GM18517 (cell line): ENCODE results near the gene CKS1B.

Source experiments
- ATAC-seq: cut with Tn5 transposase; IDR thresholded peaks from one replicate; pipeline ENCODE4 v1.9.1; 2021; ENCODE audit warnings: mild to moderate bottlenecking, moderate library complexity; ENCODE audit not compliant: unreplicated experiment

CKS1B gene

GRCh38 chr1:154945160-154945961 is 29.1 kb upstream of the CKS1B start:
- no peak for ATAC-seq

- no peak for ATAC-seq
Measured at GRCh38 chr1:154945962-154946850, 28.3 kb upstream of the CKS1B start.

GRCh38 chr1:154948079-154948478 is 26.4 kb upstream of the CKS1B start:
- no peak for ATAC-seq

- ATAC-seq, result no peak
Measured at GRCh38 chr1:154951901-154952657, 22.4 kb upstream of the CKS1B start.

- no peak for ATAC-seq
Measured at GRCh38 chr1:154952664-154953063, 21.8 kb upstream of the CKS1B start.

- no peak for ATAC-seq
Measured at GRCh38 chr1:154953611-154954038, 20.9 kb upstream of the CKS1B start.

GRCh38 chr1:154954541-154954940 is 19.9 kb upstream of the CKS1B start:
- ATAC-seq, result no peak

- ATAC-seq, result peak; percentile 50
Measured at GRCh38 chr1:154955039-154955717, 19.3 kb upstream of the CKS1B start.

GRCh38 chr1:154955718-154956543 is 18.6 kb upstream of the CKS1B start, which contains the start of gene PBXIP1:
PBXIP1 (minus strand) TSS chr1:154956099; CDS start chr1:154953721, 2,378 bp downstream.
- peak; percentile 51 for ATAC-seq

- no peak for ATAC-seq
Measured at GRCh38 chr1:154956544-154956941, 17.9 kb upstream of the CKS1B start.

- no peak for ATAC-seq
Measured at GRCh38 chr1:154957091-154957657, 17.3 kb upstream of the CKS1B start.

GRCh38 chr1:154958036-154958435 is 16.4 kb upstream of the CKS1B start:
- ATAC-seq, result no peak

- ATAC-seq, result no peak
Measured at GRCh38 chr1:154958681-154959425, 15.6 kb upstream of the CKS1B start.

GRCh38 chr1:154959426-154959780 is 15.1 kb upstream of the CKS1B start:
- ATAC-seq, result no peak

- no peak for ATAC-seq
Measured at GRCh38 chr1:154960446-154961136, 13.9 kb upstream of the CKS1B start.

GRCh38 chr1:154961207-154962155 is 13.0 kb upstream of the CKS1B start, which contains the start of gene PYGO2:
PYGO2 (minus strand) TSS chr1:154961782; CDS start chr1:154961576, 206 bp downstream.
- peak; percentile 71 for ATAC-seq
